ENCODE measurements around the gene ARMC7.

- TF ChIP-seq E2F4 (IDR thresholded peaks at IDR 0.05; ENCODE audit: low read depth, low read length) = no peak
- TF ChIP-seq EZH2 (IDR thresholded peaks at IDR 0.05; ENCODE audit: borderline replicate concordance, control insufficient read depth, low read depth, low read length) = no peak
- no peak for TF ChIP-seq CTCF (IDR thresholded peaks at IDR 0.05 in 2 of 3, conservative IDR thresholded peaks at IDR 0.05 in 1 of 3; ENCODE audit: control insufficient read depth in 2 of 3, extremely low read depth in 1 of 3, insufficient read depth in 1 of 3, low read depth in 3 of 3, low read length in 3 of 3)
- TF ChIP-seq NFIC (IDR thresholded peaks at IDR 0.05; ENCODE audit: low read depth, low read length) = no peak
- TF ChIP-seq POLR2AphosphoS5 (IDR thresholded peaks at IDR 0.05; ENCODE audit: low read length) = no peak
Observed at GRCh38 chr17:75138519-75138918, 28.8 kb downstream of the ARMC7 start.

Data from GM12878 (cell line).